ENCODE results near the gene NAB2.

NAB2 gene

DNA sequence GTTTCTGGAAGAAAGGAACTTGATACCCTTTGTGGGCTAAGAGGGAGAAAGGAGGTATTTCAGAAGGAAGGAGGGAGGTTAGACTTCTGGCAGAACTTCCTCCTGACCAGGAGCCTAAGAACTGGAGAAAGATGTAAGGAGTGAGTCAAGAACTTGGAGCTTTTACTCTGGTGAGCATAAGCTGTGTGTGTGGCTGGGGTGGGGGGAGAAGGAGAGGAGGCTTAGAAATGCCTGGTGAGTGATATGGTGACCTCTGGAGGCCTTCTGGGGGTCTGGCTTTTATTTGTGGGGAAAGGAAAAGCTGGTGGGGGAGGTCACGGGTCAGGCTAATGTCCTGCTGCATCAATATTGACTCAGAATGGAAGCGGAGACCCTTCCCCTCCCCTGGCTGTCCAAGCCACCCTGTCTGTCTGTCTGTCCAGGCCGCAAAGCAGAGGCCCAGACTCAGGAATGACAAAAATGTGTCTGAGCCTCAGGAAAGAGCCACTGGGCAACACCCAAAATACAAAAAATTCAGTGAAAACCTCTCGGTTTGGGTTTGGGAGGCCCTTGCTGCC, 44.2 kb downstream of the NAB2 start:
- no peak for DNase-seq (ENCODE audit: low read depth in 2 of 2)

DNA sequence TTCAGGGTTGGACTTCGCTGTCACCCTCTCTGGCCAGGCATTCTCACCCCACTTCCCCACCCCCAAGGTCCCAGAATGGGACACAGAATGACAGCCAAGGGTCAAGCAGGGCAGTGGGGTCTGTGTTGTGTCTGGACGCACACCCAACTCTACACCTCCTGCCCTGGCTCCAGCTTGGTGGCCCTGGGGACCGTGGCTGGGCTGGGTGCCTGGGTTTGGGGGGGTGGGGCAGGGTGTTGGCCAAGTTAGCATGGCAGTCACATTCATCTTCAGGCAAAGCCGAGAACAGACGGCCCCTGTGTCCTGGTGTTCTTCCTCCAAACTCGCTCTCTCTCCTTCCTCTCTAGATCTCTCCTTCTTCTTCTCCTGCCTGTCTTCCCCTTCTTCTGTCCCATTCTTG, 45.0 kb downstream of the NAB2 start:
- DNase-seq (ENCODE audit: low read depth in 2 of 2), result no peak

DNA sequence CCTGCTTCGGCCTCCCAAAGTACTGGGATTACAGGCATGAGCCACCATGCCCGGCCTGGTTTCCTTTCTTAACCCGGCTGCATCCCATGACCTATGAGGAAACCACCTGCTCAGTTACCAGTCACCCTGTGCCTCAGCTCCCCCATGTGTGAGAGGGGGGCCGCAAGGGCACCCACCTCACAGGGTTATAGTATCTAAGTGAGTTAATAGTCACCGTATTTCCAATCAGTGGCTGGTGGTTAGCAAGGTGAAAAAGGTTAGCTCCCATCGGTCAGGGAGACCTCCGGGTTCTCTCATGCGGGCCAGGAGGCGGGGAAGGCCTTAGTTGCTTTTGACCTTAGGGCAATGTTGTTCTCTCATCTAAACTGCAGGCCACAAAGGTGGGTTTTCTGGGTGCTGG, 46.0 kb downstream of the NAB2 start:
- DNase-seq (ENCODE audit: low read depth in 2 of 2), result no peak

DNA sequence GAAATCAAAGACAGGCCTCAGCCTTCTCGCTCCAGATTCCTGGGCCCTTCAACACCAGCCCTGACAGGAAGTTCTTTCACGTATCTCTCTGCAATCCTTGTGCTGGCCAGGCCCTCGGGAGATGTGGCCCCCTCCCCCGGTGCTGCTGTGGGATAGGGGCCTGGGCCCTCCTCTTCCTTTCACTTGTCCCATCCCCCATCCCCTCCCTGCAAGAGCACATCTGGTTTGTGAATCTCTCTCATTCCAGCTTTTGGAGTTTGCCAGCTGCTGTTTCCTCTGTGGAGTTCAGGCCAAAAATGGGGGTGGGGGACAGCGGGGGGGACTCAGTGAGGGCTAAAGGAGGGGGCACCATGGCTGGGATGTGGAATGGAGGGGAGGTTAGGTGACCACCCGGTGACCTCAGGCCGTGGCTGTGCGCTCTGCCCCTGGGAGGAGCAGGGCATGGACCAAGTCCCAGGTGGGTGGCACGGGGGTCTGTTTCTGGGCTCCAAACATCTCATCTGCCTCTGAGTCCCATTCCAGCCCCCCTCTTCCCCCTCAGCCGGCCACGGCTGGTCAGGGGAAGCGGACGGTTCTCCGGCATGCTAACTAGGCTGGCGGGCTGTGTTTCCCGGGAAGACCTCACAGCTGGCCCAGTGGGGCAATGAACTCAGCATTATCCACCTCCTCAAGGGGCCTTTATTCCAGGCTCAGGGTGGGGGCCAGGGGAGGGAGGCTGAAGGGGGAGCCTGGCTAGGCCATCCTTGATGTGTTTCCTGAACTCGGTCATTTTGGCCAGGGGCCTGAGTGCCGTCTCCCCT, 46.8 kb downstream of the NAB2 start:
- DNase-seq (ENCODE audit: low read depth in 2 of 2), result no peak

DNA sequence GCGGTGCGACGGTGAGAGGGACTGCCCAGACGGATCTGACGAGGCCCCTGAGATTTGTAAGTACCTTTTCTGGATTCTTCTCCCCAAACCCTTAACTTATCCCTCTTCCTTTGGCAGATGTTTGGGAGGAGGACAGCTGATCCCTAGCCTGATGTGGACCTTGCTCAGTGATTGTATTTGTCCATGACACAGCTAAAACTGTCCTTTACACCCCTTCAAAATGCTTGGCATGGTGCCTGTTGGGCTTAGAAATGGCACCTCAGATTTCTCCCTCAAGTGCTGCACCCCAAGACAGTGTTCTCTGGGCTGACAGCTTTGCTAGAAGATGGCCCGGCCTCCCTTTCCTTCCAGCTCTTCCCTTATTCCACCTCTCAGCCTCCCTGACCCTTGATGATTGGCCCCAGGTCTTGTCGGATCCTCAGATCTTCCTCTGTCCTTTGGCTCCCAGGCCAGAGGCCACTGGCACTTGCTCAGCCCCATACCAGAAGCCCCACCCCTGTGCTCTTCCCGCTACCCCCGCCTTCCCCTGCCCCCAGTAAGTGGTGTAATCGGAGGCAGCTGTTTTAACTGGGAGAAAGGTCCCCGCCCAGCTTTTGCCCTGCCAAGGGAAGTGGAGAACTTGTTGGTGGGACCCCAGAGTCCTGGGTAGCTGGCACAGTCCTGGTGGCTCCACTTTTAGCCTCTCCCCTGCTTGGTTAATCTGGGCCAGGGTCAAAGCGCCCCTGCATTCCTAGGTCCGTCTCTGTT, 49.8 kb downstream of the NAB2 start:
- no peak for DNase-seq (ENCODE audit: low read depth in 2 of 2)

DNA sequence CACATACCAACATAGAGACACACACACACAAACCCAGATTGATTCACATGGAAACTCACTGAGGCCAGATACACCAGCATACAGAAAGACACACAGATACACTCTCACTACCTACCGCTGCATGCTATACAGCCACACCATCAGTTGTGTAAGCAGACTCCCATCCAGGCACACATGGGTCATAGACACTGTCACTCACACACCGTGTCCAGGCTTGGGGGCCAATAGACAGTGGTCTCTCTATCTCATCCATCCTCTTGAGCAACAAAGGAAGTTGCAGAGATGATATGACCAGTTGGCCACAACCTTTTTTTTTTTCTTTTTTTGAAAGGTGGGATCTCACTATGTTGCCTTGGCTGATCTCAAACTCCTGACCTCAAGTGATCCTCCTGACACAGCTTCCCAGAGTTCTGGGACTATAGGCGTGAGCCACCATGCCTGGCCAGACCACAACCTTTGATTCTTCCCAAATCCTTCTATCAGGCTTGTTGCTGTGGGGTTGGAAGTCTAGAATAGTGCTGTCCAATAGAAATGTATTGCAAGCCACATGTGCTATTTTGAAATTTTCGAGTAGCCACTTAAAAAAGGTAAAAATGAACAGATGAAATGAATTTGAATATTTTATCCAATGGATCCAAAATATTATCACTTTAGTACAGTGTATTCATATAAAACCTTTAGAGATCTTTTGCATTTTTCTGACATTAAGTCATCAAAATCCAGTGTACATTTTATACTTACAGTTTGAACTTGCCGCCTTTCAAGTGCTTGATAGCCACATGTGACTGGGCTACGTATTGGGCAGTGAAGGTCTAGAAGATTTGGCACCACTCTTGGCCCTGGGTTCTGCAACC, 51.1 kb downstream of the NAB2 start:
- no peak for DNase-seq (ENCODE audit: low read depth in 2 of 2)

DNA sequence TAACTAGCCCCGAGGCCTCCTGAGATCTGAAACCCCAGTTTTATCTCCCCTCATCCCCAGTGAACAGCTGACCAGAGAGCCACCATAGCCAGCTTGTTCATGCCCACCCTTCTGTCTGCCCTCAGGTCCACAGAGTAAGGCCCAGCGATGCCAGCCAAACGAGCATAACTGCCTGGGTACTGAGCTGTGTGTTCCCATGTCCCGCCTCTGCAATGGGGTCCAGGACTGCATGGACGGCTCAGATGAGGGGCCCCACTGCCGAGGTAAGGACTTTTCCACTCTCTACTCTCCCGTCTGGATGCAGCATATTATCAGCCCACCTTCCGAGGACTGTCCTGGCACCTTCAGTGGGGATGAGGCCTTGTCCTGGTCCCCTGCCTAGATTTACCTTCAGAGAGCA, 52.3 kb downstream of the NAB2 start:
- DNase-seq (ENCODE audit: low read depth in 2 of 2), result no peak

DNA sequence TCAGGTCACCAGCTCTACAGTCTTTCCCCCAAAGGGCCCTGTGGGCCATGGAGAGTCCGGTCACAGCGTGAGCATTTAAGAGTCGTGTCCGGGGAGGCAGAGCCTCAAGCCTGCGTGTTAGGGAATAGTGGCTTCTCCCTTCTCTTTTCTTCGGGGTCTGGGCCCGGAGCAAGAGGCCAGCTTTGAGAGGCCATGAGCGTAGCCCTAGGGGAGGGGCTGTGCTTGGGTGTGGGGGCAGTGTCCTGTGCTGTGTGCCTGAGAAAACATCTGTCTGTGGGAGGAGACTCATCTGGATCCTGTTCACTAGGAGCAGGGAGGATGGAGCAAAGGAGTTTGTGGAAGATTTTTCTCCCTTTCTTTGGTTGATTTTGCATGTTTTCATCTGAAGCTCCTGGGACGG, 53.2 kb downstream of the NAB2 start:
- no peak for DNase-seq (ENCODE audit: low read depth in 2 of 2)

DNA sequence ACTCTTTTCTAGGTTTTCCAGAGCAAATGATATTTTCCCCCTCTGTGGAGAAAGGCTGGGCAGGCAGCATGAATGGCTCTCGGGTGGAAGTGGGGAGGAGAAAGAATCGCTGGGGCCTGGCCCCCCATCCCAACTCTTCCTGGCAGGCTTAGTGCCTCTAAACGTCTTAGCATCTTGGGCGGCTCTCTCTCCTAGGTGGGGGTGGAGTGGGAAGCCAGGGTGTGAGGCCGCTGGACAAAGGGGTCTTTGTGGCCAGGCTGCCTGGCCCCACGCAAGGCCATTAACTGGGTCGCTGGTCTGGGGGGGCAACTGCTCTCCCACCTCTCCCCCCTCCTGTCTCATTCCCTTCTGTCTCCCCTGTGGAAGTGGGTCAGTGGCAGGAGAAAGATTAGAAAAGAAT, 53.8 kb downstream of the NAB2 start:
- no peak for DNase-seq (ENCODE audit: low read depth in 2 of 2)

DNA sequence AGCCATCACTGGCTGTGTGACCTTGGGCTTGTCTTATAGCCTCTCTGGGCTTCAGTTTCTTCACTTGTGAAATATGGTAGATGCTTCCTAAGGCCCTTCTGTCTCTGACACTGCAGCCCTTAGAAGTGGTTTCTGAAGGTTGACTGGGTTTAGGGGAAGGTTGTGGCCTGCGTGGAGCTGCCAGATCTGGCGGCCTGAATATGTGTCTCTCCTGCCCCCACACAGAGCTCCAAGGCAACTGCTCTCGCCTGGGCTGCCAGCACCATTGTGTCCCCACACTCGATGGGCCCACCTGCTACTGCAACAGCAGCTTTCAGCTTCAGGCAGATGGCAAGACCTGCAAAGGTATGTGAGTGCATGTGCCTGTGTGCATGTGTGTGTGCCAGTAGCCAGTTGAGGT, 54.5 kb downstream of the NAB2 start:
- DNase-seq (ENCODE audit: low read depth in 2 of 2), result no peak
